ENCODE data around the gene DENND1C. TPM values are rescaled to one million over a fixed set of nuclear protein-coding genes. Genes with fewer than 3 reads are reported as not detected.

Gene DENND1C
- polyA plus RNA-seq, 1 donor from 2014 or later = 0.17 TPM

DNA sequence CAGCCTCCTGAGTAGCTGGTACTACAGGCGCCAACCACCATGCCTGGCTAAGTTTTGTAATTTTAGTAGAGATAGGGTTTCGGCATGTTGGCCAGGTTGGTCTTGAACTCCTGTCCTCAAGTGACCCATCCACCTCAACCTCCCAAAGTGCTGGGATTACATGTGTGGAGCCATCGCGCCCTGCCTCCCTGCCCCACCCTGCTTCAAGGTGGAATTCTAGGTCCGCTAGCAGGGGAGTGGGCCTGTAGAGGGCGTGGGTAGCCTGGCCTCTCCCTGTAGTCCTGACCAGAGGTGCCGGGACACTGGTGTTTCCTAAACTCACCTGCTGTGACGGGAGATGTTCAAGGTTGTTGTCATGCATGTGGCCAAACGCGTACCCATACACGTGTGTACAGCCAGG is 48.4 kb downstream of the DENND1C start:
- H2AFZ ChIP-seq (ENCODE audit: low read depth, low read length) = no peak overlapping the region
- TF ChIP-seq SMC3 (conservative IDR thresholded peaks at IDR 0.05; ENCODE audit: poor library complexity) (no peak), POLR2AphosphoS5 (IDR thresholded peaks at IDR 0.05) (no peak), TAF1 (IDR thresholded peaks at IDR 0.05; ENCODE audit: low read depth) (no peak), EZH2 (IDR thresholded peaks at IDR 0.05; ENCODE audit: borderline replicate concordance, insufficient read depth, low read length, poor library complexity, severe bottlenecking) (no peak), RAD21 (conservative IDR thresholded peaks at IDR 0.05) (no peak), REST (IDR thresholded peaks at IDR 0.05; ENCODE audit: borderline replicate concordance) (no peak), MXI1 (conservative IDR thresholded peaks at IDR 0.05; ENCODE audit: poor library complexity, severe bottlenecking) (no peak), EP300 (conservative IDR thresholded peaks at IDR 0.05; ENCODE audit: poor library complexity, severe bottlenecking) (no peak)
- TF ChIP-seq, protein P1, sequence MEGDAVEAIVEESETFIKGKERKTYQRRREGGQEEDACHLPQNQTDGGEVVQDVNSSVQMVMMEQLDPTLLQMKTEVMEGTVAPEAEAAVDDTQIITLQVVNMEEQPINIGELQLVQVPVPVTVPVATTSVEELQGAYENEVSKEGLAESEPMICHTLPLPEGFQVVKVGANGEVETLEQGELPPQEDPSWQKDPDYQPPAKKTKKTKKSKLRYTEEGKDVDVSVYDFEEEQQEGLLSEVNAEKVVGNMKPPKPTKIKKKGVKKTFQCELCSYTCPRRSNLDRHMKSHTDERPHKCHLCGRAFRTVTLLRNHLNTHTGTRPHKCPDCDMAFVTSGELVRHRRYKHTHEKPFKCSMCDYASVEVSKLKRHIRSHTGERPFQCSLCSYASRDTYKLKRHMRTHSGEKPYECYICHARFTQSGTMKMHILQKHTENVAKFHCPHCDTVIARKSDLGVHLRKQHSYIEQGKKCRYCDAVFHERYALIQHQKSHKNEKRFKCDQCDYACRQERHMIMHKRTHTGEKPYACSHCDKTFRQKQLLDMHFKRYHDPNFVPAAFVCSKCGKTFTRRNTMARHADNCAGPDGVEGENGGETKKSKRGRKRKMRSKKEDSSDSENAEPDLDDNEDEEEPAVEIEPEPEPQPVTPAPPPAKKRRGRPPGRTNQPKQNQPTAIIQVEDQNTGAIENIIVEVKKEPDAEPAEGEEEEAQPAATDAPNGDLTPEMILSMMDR (IDR thresholded peaks at IDR 0.05; ENCODE audit: poor library complexity, severe bottlenecking) = no peak
- H4K20me1 ChIP-seq (ENCODE audit: insufficient read depth) = no peaks in the 10 kb centered on the region
- no peak overlapping the region for H3K4me3 ChIP-seq (ENCODE audit: low read length)
- H3K27ac ChIP-seq (ENCODE audit: low read length) = no peak overlapping the region
- H3F3A ChIP-seq (ENCODE audit: insufficient read depth, low read length, poor library complexity, severe bottlenecking) = no peaks in the 10 kb centered on the region
- no peaks in the 10 kb centered on the region for H3K79me2 ChIP-seq (replicated peaks; ENCODE audit: insufficient read depth, low read length)
- H3K4me2 ChIP-seq (ENCODE audit: low read length) = no peak overlapping the region
- no peaks in the 10 kb centered on the region for H3K9me3 ChIP-seq (ENCODE audit: low read length)
- no peaks in the 10 kb centered on the region for H3K27me3 ChIP-seq (ENCODE audit: insufficient read depth, low read depth, low read length)
- no peaks in the 10 kb centered on the region for H3K36me3 ChIP-seq (ENCODE audit: insufficient read depth, low read length)
- H3K9ac ChIP-seq (ENCODE audit: low read length) = no peak overlapping the region
- H3K9me2 ChIP-seq (ENCODE audit: insufficient read depth, low read length) = no peaks in the 10 kb centered on the region

GRCh38 chr19:6431891-6432290 is 49.7 kb downstream of the DENND1C start:
- no peaks in the 10 kb centered on the region for H3K27me3 ChIP-seq (ENCODE audit: insufficient read depth, low read depth, low read length)
- no peaks in the 10 kb centered on the region for H3F3A ChIP-seq (ENCODE audit: insufficient read depth, low read length, poor library complexity, severe bottlenecking)
- no peaks in the 10 kb centered on the region for H3K79me2 ChIP-seq (replicated peaks; ENCODE audit: insufficient read depth, low read length)

More at GRCh38 chr19:6431891-6432290, 49.7 kb downstream of the DENND1C start:
- Histone ChIP-seq H3K36me3 (ENCODE audit: insufficient read depth, low read length) (no peaks in the 10 kb centered on the region), H3K4me2 (ENCODE audit: low read length) (no peak overlapping the region), H3K9me3 (ENCODE audit: low read length) (no peaks in the 10 kb centered on the region), H3K9me2 (ENCODE audit: insufficient read depth, low read length) (no peaks in the 10 kb centered on the region), H3K27ac (ENCODE audit: low read length) (no peak overlapping the region), H3K4me3 (ENCODE audit: low read length) (no peak overlapping the region), H2AFZ (ENCODE audit: low read depth, low read length) (no peak overlapping the region), H4K20me1 (ENCODE audit: insufficient read depth) (no peaks in the 10 kb centered on the region), H3K9ac (ENCODE audit: low read length) (no peak overlapping the region)
- TF ChIP-seq, protein P1 (IDR thresholded peaks at IDR 0.05; ENCODE audit: poor library complexity, severe bottlenecking) = no peak
- TF ChIP-seq POLR2AphosphoS5 (IDR thresholded peaks at IDR 0.05) = no peak
- no peak for TF ChIP-seq SMC3 (conservative IDR thresholded peaks at IDR 0.05; ENCODE audit: poor library complexity)
- no peak for TF ChIP-seq EP300 (conservative IDR thresholded peaks at IDR 0.05; ENCODE audit: poor library complexity, severe bottlenecking)
- no peak for TF ChIP-seq TAF1 (IDR thresholded peaks at IDR 0.05; ENCODE audit: low read depth)
- no peak for TF ChIP-seq MXI1 (conservative IDR thresholded peaks at IDR 0.05; ENCODE audit: poor library complexity, severe bottlenecking)
- TF ChIP-seq RAD21 (conservative IDR thresholded peaks at IDR 0.05) = no peak
- no peak for TF ChIP-seq EZH2 (IDR thresholded peaks at IDR 0.05; ENCODE audit: borderline replicate concordance, insufficient read depth, low read length, poor library complexity, severe bottlenecking)
- no peak for TF ChIP-seq REST (IDR thresholded peaks at IDR 0.05; ENCODE audit: borderline replicate concordance)
